ENCODE results near the gene ARRDC1.

GRCh38 chr9:137620581-137620980 lies 15.1 kb downstream of the ARRDC1 start:
- TF ChIP-seq CTCF (conservative IDR thresholded peaks at IDR 0.05; ENCODE audit: low read depth, low read length) (no peak), EZH2 (IDR thresholded peaks at IDR 0.05; ENCODE audit: borderline replicate concordance, low read depth, low read length, poor library complexity, severe bottlenecking) (no peak)
